ENCODE measurements around the gene KPRP.

The KPRP gene

GRCh38 chr1:152739841-152740240 lies 18.0 kb upstream of the KPRP start:
- H3K4me1 ChIP-seq (ENCODE audit: control insufficient read depth, insufficient read depth, low read length): no peaks in the 10 kb centered on the region
- H3K27ac ChIP-seq (ENCODE audit: extremely low read depth, low read depth, low read length): no peak overlapping the region
- no peak overlapping the region for H3K4me3 ChIP-seq (ENCODE audit: low read depth, low read length)
- no peak for TF ChIP-seq ZBTB1 (tag by site-specific recombination; IDR thresholded peaks at IDR 0.05)
- no peak for TF ChIP-seq ZSCAN16 (tag by site-specific recombination; IDR thresholded peaks at IDR 0.05)
- TF ChIP-seq ZNF23 (tag by site-specific recombination; IDR thresholded peaks at IDR 0.05; ENCODE audit: borderline replicate concordance): no peak
- TF ChIP-seq ZNF350 (tag by site-specific recombination; IDR thresholded peaks at IDR 0.05): no peak
- no peak for TF ChIP-seq ZSCAN30 (tag by site-specific recombination; IDR thresholded peaks at IDR 0.05)
- TF ChIP-seq ZNF560 (tag by site-specific recombination; IDR thresholded peaks at IDR 0.05; ENCODE audit: borderline replicate concordance): no peak
- no peak for TF ChIP-seq ZNF214 (tag by site-specific recombination; IDR thresholded peaks at IDR 0.05; ENCODE audit: borderline replicate concordance)
- TF ChIP-seq ZNF112 (tag by site-specific recombination; IDR thresholded peaks at IDR 0.05): no peak
- TF ChIP-seq ZNF654 (tag by site-specific recombination; IDR thresholded peaks at IDR 0.05; ENCODE audit: low read depth): no peak
- no peak for TF ChIP-seq ZNF768 (tag by site-specific recombination; IDR thresholded peaks at IDR 0.05)
- no peak for TF ChIP-seq PRDM1 (tag by site-specific recombination; IDR thresholded peaks at IDR 0.05)
- TF ChIP-seq ZNF140 (tag by site-specific recombination; IDR thresholded peaks at IDR 0.05): no peak
- no peak for TF ChIP-seq ZNF202 (tag by site-specific recombination; IDR thresholded peaks at IDR 0.05; ENCODE audit: borderline replicate concordance)
- no peak for TF ChIP-seq KLF1 (tag by site-specific recombination; IDR thresholded peaks at IDR 0.05)
- no peak for TF ChIP-seq ZNF548 (tag by site-specific recombination; IDR thresholded peaks at IDR 0.05)
- no peak for TF ChIP-seq MZF1 (tag by site-specific recombination; IDR thresholded peaks at IDR 0.05; ENCODE audit: borderline replicate concordance)
- TF ChIP-seq ZNF639 (tag by site-specific recombination; IDR thresholded peaks at IDR 0.05): no peak
- CTCF ChIA-PET: interaction anchor here (0.7 kb wide), 2 partner anchors 85 to 91 kb away, joined by 3 to 4 read pairs; no protein-coding TSS in a partner anchor
- POLR2A ChIA-PET: no interaction called here
- H3K36me3 ChIP-seq (ENCODE audit: control insufficient read depth in 2 of 2, insufficient read depth in 1 of 2, low read length in 2 of 2): no peaks in the 10 kb centered on the region
- H3K9me3 ChIP-seq (ENCODE audit: control insufficient read depth, insufficient read depth, low read depth, low read length): no peaks in the 10 kb centered on the region

GRCh38 chr1:152741656-152742055 lies 16.2 kb upstream of the KPRP start:
- ChIA-PET POLR2A (no interaction called here), CTCF (interaction anchor here (0.7 to 0.8 kb wide), 3 partner anchors 13 to 88 kb away, joined by 3 to 4 read pairs (median 4); no protein-coding TSS in a partner anchor)
- TF ChIP-seq ZNF404 (tag by site-specific recombination; IDR thresholded peaks at IDR 0.05) (no peak), ZSCAN18 (tag by site-specific recombination; IDR thresholded peaks at IDR 0.05) (no peak), ZNF747 (tag by site-specific recombination; IDR thresholded peaks at IDR 0.05) (no peak), ZNF335 (tag by site-specific recombination; conservative IDR thresholded peaks at IDR 0.05) (no peak), ZNF423 (tag by site-specific recombination; IDR thresholded peaks at IDR 0.05) (no peak), ZNF510 (tag by site-specific recombination; IDR thresholded peaks at IDR 0.05; ENCODE audit: insufficient replicate concordance) (no peak), HOXA7 (CRISPR knock-in tag; IDR thresholded peaks at IDR 0.05; ENCODE audit: borderline replicate concordance) (no peak), ZNF350 (tag by site-specific recombination; IDR thresholded peaks at IDR 0.05) (no peak), ZNF2 (tag by site-specific recombination; IDR thresholded peaks at IDR 0.05) (no peak)
- H3K36me3 ChIP-seq (ENCODE audit: control insufficient read depth in 2 of 2, insufficient read depth in 1 of 2, low read length in 2 of 2): no peaks in the 10 kb centered on the region
- no peaks in the 10 kb centered on the region for H3K4me1 ChIP-seq (ENCODE audit: control insufficient read depth, insufficient read depth, low read length)
- H3K4me3 ChIP-seq (ENCODE audit: low read depth, low read length): no peak overlapping the region
- H3K9me3 ChIP-seq (ENCODE audit: control insufficient read depth, insufficient read depth, low read depth, low read length): no peaks in the 10 kb centered on the region
- no peak overlapping the region for H3K27ac ChIP-seq (ENCODE audit: extremely low read depth, low read depth, low read length)
